ENCODE data around the gene TRAF4. TPM values are rescaled to one million over a fixed set of nuclear protein-coding genes. Genes with fewer than 3 reads are reported as not detected.

The TRAF4 gene
- polyA plus RNA-seq, 3 donors = 0.33 to 38.0 (median 1.0) TPM

- peaks cover 7 to 8% of the 10 kb centered on the region in 2 donors for H3K36me3 Mint-ChIP-seq
- no peak overlapping the region for H3K4me3 Mint-ChIP-seq
- peaks cover 10% of the 10 kb centered on the region for H3K4me1 Mint-ChIP-seq
- peaks cover 13% of the 10 kb centered on the region for H4K20me1 ChIP-seq (ENCODE audit: insufficient read depth, low read length)
- H3K79me2 ChIP-seq (ENCODE audit: insufficient read depth, low read length) = no peaks in the 10 kb centered on the region
- intact Hi-C loops (cut with micrococcal nuclease) = loop anchor here (1.0 to 10.0 kb wide), 3 partner anchors 22 to 205 kb away; partner anchors contain the start of genes PHF12 (in 1 of the 2) and TLCD1 (in 1 of the 2)
- 66% methylated on average over 7 of the region's 11 CpGs for WGBS (ENCODE audit: insufficient coverage)
- peaks cover 11 to 12% of the 10 kb centered on the region in 2 donors for H3K4me1 ChIP-seq (ENCODE audit: control insufficient read depth in 1 of 2, insufficient read depth in 2 of 2, low read length in 2 of 2)
- H3K4me3 ChIP-seq (replicated peaks in 1 of 3; ENCODE audit: low read depth in 2 of 3, low read length in 3 of 3) = no peak overlapping the region
- no peak overlapping the region for H3K27ac ChIP-seq (ENCODE audit: low read depth in 1 of 2, low read length in 2 of 2)
- H3K9ac ChIP-seq (ENCODE audit: insufficient read depth, low read length, poor library complexity, severe bottlenecking) = no peak overlapping the region
- no peaks in the 10 kb centered on the region for H3K36me3 ChIP-seq (replicated peaks in 1 of 2; ENCODE audit: control insufficient read depth in 1 of 2, insufficient read depth in 2 of 2, low read length in 2 of 2)
- no peak overlapping the region for H3K27ac Mint-ChIP-seq
- no peak overlapping the region for H3K4me2 ChIP-seq (replicated peaks; ENCODE audit: extremely low read depth, low read length, poor library complexity, severe bottlenecking)
- no peak overlapping the region for H2AFZ ChIP-seq (ENCODE audit: insufficient read depth, low read depth, low read length, poor library complexity, severe bottlenecking)
- no peaks in the 10 kb centered on the region for H3K9me3 ChIP-seq (replicated peaks in 1 of 2; ENCODE audit: control insufficient read depth in 1 of 2, insufficient read depth in 1 of 2, low read length in 2 of 2)
- H3K9me3 Mint-ChIP-seq = peaks cover 0 to 5% (median 0%) of the 10 kb centered on the region in 7 donors
- peaks cover 5 to 20% (median 15%) of the 10 kb centered on the region in 3 donors for H3K27me3 Mint-ChIP-seq (ENCODE audit: low read depth in 3 of 3)
- peaks cover 2 to 10% of the 10 kb centered on the region in 2 donors for H3K27me3 ChIP-seq (ENCODE audit: control insufficient read depth in 2 of 2, insufficient read depth in 2 of 2, low read length in 2 of 2)
- no peak for TF ChIP-seq CTCF (IDR thresholded peaks at IDR 0.05)
- no peak for DNase-seq
These were observed 5.8 kb downstream of the TRAF4 start for GRCh38 chr17:28749516-28750177.

- H3K79me2 ChIP-seq (ENCODE audit: insufficient read depth, low read length) = no peaks in the 10 kb centered on the region
- H3K4me3 ChIP-seq (replicated peaks in 1 of 3; ENCODE audit: low read depth in 2 of 3, low read length in 3 of 3) = no peak overlapping the region
- peaks cover 3% of the 10 kb centered on the region for H3K4me1 Mint-ChIP-seq
- no peak overlapping the region for H3K9ac ChIP-seq (ENCODE audit: insufficient read depth, low read length, poor library complexity, severe bottlenecking)
- H3K27me3 Mint-ChIP-seq (ENCODE audit: low read depth in 3 of 3) = peaks cover 2 to 12% (median 12%) of the 10 kb centered on the region in 3 donors
- 48% methylated on average over 16 of the region's 20 CpGs for WGBS (ENCODE audit: insufficient coverage)
- no peak overlapping the region for H3K27ac ChIP-seq (ENCODE audit: low read depth in 1 of 2, low read length in 2 of 2)
- no peak overlapping the region for H3K27ac Mint-ChIP-seq
- H3K4me1 ChIP-seq (ENCODE audit: control insufficient read depth in 1 of 2, insufficient read depth in 2 of 2, low read length in 2 of 2) = peaks cover 3 to 5% of the 10 kb centered on the region in 2 donors
- peaks cover 6 to 7% of the 10 kb centered on the region in 2 donors for H3K36me3 Mint-ChIP-seq
- no peak overlapping the region for H3K4me2 ChIP-seq (replicated peaks; ENCODE audit: extremely low read depth, low read length, poor library complexity, severe bottlenecking)
- peak; percentile 84 to 91 (median 89) for DNase-seq
- peak; percentile 99 for TF ChIP-seq CTCF (IDR thresholded peaks at IDR 0.05)
- H3K9me3 Mint-ChIP-seq = no peaks in the 10 kb centered on the region
- H4K20me1 ChIP-seq (ENCODE audit: insufficient read depth, low read length) = peaks cover 8% of the 10 kb centered on the region
- H3K27me3 ChIP-seq (ENCODE audit: control insufficient read depth in 2 of 2, insufficient read depth in 2 of 2, low read length in 2 of 2) = peaks cover 0 to 3% of the 10 kb centered on the region in 2 donors
- no peaks in the 10 kb centered on the region for H3K36me3 ChIP-seq (replicated peaks in 1 of 2; ENCODE audit: control insufficient read depth in 1 of 2, insufficient read depth in 2 of 2, low read length in 2 of 2)
- H3K4me3 Mint-ChIP-seq = no peak overlapping the region
- H3K9me3 ChIP-seq (replicated peaks in 1 of 2; ENCODE audit: control insufficient read depth in 1 of 2, insufficient read depth in 1 of 2, low read length in 2 of 2) = no peaks in the 10 kb centered on the region
- intact Hi-C loops (cut with micrococcal nuclease) = loop anchor here (1.0 kb wide), 2 partner anchors 23 to 24 kb away; partner anchors contain the start of gene TLCD1 (in 1 of the 2)
- no peak overlapping the region for H2AFZ ChIP-seq (ENCODE audit: insufficient read depth, low read depth, low read length, poor library complexity, severe bottlenecking)
These were observed 6.6 kb downstream of the TRAF4 start for GRCh38 chr17:28750178-28751047.
